Measurements from ENCODE around the gene PLEKHF1.

- TF ChIP-seq EP300 (IDR thresholded peaks at IDR 0.05; ENCODE audit: low read depth in 2 of 2, low read length in 2 of 2) (no peak), EP300 (CRISPR knock-in tag; IDR thresholded peaks at IDR 0.05; ENCODE audit: borderline replicate concordance) (no peak), SPEN (CRISPR knock-in tag; IDR thresholded peaks at IDR 0.05; ENCODE audit: low read depth) (no peak), IRF1 (CRISPR knock-in tag; IDR thresholded peaks at IDR 0.05; ENCODE audit: low read depth) (no peak), REST (IDR thresholded peaks at IDR 0.05; ENCODE audit: borderline replicate concordance in 1 of 2, low read depth in 1 of 2, low read length in 2 of 2) (no peak), POLR2AphosphoS5 (IDR thresholded peaks at IDR 0.05; ENCODE audit: low read depth, low read length) (no peak), ZXDC (CRISPR knock-in tag; IDR thresholded peaks at IDR 0.05) (no peak), TCF12 (IDR thresholded peaks at IDR 0.05) (no peak), TCF12 (CRISPR knock-in tag; IDR thresholded peaks at IDR 0.05) (no peak), ZNF660 (CRISPR knock-in tag; IDR thresholded peaks at IDR 0.05; ENCODE audit: borderline replicate concordance, low read depth) (no peak), ZC3H4 (CRISPR knock-in tag; IDR thresholded peaks at IDR 0.05; ENCODE audit: borderline replicate concordance) (no peak), SIN3A (IDR thresholded peaks at IDR 0.05; ENCODE audit: borderline replicate concordance, low read depth, low read length) (no peak)
Observed at GRCh38 chr19:29628661-29629385, 36.4 kb upstream of the PLEKHF1 start.
